Retinal pigment epithelial cell (primary cell): Measurements from ENCODE around the gene TMPRSS13.

Experiments used
- DNase-seq: peaks from one replicate; pipeline ENCODE4 v3.0.0-alpha.2; 2010; ENCODE audit warnings: low read depth
- H3K4me3 ChIP-seq: 2 replicates; pipeline ENCODE4 v1.5.1; 2011; ENCODE audit warnings: mild to moderate bottlenecking, low read length, control low read depth, moderate library complexity
- TF ChIP-seq, protein P1 (sequence below): conservative IDR thresholded peaks from 2 replicates; pipeline ENCODE4 v1.5.1; 2011; ENCODE audit warnings: low read depth, low read length, control low read depth, inconsistent platforms

Gene TMPRSS13

DNA sequence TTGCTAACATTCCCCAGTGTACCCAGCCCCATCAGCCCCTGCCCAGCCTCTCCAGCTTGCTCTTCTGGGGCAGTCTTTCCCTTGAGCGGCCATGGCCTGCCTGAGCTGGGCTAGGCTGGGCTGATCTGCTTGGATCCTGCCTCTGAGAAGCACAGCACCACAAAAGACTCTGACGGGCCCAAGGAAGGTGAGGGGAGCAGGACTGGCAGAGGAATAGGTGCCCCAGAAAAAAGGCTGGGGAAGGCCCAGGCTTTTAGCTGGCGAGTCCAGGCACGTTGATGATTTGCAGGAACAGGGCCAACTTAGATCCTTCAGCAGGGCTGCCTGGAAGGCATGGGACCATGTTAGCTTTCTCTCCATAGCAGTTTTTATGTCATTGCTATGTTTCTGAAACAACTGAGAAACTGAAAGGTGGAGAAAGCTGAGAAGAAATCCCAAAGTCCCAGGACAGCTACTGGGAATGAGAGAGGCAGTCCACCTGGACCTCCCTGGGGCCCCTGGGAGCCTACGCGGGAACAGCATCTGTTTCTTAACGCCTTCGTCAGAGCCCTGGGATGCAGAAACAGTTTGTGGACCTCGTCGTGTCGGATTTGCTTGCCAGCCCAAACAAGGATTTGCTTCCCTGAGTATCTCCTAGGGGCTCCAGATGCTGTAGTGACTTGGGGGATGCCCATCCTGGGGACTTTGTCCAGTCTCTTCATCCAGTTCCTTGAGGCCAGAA lies 28.3 kb downstream of the TMPRSS13 start:
- H3K4me3 ChIP-seq = no peak overlapping the region
- TF ChIP-seq, protein P1, sequence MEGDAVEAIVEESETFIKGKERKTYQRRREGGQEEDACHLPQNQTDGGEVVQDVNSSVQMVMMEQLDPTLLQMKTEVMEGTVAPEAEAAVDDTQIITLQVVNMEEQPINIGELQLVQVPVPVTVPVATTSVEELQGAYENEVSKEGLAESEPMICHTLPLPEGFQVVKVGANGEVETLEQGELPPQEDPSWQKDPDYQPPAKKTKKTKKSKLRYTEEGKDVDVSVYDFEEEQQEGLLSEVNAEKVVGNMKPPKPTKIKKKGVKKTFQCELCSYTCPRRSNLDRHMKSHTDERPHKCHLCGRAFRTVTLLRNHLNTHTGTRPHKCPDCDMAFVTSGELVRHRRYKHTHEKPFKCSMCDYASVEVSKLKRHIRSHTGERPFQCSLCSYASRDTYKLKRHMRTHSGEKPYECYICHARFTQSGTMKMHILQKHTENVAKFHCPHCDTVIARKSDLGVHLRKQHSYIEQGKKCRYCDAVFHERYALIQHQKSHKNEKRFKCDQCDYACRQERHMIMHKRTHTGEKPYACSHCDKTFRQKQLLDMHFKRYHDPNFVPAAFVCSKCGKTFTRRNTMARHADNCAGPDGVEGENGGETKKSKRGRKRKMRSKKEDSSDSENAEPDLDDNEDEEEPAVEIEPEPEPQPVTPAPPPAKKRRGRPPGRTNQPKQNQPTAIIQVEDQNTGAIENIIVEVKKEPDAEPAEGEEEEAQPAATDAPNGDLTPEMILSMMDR = no peak
- DNase-seq = no peak

DNA sequence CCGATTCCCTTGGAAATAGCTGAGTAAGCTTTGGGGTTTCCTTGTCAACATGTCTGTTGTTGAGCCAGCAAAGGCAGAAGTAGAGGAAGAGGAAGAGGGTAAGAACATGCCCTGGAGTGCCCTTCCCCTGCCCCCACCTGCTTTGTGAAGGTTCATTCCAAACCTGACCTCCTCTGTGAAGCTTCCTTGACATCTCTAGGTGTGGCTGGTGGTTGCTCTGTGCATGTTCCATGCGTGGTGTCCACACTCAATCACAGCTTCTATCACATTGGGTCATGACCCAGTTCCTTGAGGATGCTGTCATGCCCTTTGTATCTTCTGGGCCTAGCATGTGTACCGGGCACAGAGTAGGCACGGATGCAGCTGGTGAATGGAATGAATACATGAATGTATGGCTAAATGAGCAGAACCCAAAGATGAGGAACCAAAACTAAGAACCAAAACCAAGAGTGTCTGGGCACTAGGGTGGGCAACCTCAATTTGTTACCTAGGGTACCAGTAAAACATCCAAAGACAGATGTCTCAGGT lies 29.0 kb downstream of the TMPRSS13 start:
- no peak for DNase-seq
- no peak overlapping the region for H3K4me3 ChIP-seq
- TF ChIP-seq, protein P1 = no peak

DNA sequence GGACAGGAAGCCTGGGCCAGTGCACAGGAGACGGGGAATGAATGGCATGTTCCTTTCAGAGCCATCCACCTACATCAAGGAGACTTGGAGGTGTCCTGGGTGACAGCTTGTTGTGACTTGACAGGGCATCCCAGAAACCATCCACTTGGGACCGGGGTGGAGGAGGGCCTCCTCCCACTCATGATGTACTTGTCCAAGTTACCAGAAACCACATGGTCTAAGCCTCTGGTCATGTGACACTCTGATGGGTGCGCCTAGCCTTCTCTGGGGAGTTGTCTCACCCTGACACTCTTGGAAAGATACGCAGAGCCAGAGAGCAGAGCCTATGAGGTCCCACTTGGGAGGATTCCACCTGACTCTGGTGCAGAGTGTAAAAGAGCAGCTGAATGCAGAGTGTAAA lies 31.1 kb downstream of the TMPRSS13 start:
- TF ChIP-seq, protein P1 = no peak
- DNase-seq = no peak

DNA sequence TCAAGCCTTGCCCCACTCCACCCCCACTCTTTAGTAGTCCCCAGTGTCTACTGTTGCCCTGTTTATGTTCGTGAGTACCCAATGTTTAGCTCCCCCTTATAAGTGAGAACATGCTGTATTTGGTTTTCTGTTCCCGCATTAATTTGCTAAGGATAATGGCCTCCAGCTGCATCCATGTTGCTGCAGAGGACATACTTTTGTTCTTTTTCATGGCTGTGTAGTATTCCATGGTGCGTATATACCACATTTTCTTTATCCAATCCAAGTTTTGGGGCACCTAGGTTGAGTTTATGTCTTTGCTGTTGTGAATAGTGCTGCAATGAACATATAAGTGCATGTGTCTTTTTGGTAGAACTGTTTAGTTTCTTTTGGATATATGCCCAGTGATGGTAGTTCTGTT lies 36.6 kb downstream of the TMPRSS13 start:
- no peak overlapping the region for H3K4me3 ChIP-seq
- no peak for DNase-seq
- TF ChIP-seq, protein P1 = no peak

More for the DNA sequence above, 31.1 kb downstream of the TMPRSS13 start:
- no peak overlapping the region for H3K4me3 ChIP-seq

DNA sequence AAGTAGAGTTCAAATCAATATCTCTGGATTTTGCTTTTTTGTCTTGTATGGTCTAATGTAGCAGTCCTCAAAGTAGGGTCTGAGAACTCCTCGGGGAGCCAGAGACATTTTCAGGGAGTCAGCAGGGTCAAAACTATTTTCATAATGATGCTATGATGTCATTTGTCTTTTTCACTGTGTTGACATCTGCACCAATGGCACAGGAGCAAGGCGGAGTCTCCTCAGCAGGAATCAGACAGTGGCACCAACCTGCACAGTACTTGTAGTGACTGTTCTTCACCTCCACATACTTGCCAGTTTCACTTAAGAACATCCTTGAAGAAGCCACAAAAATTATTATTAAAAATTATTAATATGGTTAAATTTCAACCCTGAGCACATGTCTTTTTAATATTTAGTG lies 37.8 kb downstream of the TMPRSS13 start:
- no peak overlapping the region for H3K4me3 ChIP-seq
- no peak for DNase-seq
- TF ChIP-seq, protein P1 = no peak

DNA sequence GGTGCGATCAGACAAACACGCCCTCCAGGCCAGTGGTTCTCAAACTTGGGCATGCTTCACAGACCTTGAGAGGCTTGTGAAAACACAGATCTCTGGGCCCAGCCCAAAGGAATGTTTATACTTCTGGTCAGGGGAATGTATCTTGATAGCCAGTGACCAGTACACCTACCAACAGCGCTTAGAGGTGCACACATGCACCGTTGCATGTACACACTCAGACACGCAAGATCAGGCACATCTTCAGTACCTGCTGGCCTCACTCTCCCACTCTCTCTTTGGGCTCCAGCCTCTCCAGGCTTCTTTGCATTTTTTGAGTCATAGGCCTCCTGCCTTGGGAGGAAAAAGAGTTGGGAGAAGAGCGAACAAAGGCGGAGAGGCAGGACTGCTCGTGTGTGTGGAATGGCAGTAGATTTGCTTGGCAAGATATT lies 41.0 kb downstream of the TMPRSS13 start:
- TF ChIP-seq, protein P1 = no peak
- H3K4me3 ChIP-seq = no peak overlapping the region
- no peak for DNase-seq
